GM21390 (cell line): ENCODE measurements around the gene OCIAD2.
A peak's percentile ranks its signal among the peaks of the same experiment; 100 is the strongest.
"Not testable (repeated sequence)": the region's sequence is repeated elsewhere in the genome, so short reads cannot be mapped to it uniquely, and the experiment has no call there.

Experiments used
- ATAC-seq: cut with Tn5 transposase; IDR thresholded peaks from one replicate; pipeline ENCODE4 v1.9.1; 2021; ENCODE audit not compliant: unreplicated experiment

Gene OCIAD2, protein sequence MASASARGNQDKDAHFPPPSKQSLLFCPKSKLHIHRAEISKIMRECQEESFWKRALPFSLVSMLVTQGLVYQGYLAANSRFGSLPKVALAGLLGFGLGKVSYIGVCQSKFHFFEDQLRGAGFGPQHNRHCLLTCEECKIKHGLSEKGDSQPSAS

GRCh38 chr4:48906206-48907173, at the start of gene OCIAD2:
Gene OCIAD2 (minus strand): TSS chr4:48906774. CDS start chr4:48904549, 2,225 bp downstream.
- ATAC-seq: peak; percentile 96

- ATAC-seq: no peak
Observed at GRCh38 chr4:48954314-48954713, 47.7 kb upstream of the OCIAD2 start.

DNA sequence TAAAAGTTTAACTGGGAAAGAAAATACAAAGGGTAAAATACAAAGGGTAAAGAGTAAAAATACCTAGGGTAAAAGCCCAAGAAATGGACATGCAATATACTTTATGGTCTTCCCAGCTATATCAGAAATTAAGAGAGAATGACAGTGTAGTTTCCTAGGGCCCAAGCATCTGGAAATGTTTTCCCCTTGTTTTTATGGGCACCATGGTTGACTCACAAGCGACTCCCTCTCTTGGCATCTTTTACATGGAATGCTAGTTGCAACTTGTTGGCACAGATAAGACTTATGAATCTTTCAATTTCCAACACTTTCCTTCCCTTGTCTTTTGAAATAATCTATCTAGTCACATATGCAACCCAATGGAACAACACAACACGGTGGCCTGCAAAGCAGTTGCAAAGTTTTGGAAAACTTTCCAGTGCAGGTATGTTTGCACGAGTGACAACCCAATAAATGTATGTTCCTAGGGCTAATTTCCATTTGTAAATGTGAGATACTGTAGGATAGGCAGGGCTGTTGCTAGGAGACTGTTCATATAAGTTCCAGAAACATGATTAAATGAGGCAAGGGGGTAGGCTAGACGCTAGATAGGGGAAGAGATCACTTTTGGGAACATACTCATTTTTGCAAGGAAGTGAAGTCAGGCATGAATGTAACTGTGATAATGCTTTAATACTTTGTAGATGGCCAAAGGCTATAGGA, 43.1 kb upstream of the OCIAD2 start:
- ATAC-seq: no peak

GRCh38 chr4:48949086-48949485, 42.5 kb upstream of the OCIAD2 start:
- ATAC-seq: no peak

GRCh38 chr4:48947731-48948130, 41.2 kb upstream of the OCIAD2 start:
- no peak for ATAC-seq

- no peak for ATAC-seq
Observed at GRCh38 chr4:48945981-48946380, 39.4 kb upstream of the OCIAD2 start.

DNA sequence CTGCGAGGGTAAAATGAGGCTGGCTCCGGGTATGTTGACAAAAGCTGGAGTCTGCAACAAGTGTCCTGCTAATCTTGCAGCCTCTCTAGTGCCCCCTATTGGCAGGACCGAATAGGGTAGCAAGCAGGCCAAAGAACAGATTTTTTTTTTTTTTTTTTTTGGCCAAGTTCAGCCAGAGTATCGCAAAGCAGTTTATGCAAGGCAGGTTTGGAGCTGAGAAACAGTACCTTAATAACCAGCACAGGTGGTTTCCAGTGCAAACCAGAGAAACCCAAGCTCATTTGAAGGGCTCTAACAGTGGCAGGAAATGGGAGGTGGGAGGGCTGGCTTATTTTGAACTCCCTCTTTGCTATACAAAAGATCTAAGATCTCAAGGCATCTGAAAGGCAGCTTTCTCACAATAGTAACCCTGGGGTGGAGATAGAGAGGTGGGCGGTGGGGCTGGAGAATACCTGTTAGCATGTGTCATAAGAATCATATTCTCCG, 38.2 kb upstream of the OCIAD2 start:
- no peak for ATAC-seq

- no peak for ATAC-seq
Observed at GRCh38 chr4:48944252-48944651, 37.7 kb upstream of the OCIAD2 start.

DNA sequence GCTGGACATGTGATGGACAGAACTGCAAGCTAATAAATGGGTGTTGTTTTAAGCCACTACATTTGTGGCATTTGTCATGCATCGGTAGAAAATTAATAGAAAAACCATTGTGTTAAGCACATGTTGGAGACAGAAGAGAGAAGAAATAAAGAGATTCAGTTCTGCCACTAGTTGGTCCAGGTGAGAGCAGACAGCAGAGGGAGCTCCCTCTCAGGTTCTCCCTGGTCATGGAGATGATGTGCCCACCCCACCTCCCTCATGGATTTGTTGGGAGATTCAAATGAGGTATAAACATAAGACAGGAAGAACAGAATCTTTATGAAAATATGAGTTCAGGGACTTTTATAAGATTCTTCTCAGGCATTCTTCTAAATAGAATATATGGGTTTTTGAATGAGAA, 36.8 kb upstream of the OCIAD2 start:
- ATAC-seq: no peak

DNA sequence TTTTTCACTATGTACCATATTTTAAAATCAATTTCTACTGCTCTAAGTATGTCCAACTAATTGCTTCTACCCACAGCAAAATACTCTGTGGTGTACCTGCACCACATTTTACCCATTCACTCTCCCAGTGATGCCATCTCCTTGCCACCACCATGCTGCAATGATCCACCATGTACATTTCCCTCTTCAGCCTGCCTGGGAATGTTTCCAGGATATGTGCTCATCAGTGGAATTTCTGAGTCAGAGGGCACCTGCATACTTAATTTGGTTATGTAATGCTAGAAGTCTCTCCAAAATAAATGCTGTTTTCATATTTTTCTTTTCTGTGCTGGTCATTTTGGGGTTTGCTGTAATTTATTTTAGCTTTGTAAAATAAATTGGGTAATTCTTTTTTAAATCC, 33.2 kb upstream of the OCIAD2 start:
- ATAC-seq: no peak

- ATAC-seq: no peak
Observed at GRCh38 chr4:48938831-48939230, 32.3 kb upstream of the OCIAD2 start.

DNA sequence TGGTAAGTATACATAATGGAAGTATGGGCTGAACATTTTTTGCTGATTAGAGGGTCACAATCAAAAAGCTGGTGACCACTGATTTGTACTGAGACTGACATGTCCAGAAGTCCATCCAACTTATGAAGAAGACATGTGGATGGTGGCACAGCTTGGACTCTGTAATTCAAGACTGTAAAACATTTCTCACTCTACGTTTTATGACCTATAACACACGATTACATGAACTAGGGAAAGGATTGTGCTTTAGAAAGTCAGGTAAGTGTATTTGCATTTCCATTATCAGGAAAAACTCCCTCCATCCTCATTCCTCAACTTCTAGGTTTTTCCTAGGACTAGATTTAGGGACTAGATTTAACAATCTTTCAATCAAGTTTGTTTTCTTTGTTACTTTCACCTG, 30.5 kb upstream of the OCIAD2 start:
- no peak for ATAC-seq

GRCh38 chr4:48931459-48931858, 24.9 kb upstream of the OCIAD2 start:
- no peak for ATAC-seq

GRCh38 chr4:48930654-48931053, 24.1 kb upstream of the OCIAD2 start:
- ATAC-seq: no peak

DNA sequence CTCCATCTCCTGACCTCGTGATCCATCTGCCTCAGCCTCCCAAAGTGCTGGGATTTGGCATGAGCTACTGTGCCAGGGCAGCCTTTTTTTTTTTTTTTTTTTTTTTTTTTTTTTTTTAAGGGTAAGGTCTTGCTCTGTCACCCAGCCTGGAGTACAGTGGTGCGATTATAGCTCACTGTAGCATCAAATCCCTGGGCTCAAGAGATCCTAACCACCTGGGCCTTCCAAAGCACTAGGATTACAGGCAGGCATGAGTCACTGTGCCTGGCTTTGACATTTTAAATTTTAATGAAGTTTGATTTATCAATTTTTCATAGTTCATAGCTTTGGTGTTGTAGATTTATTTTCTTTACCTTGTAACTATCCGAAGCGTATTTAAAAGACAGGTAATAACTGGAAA, 17.8 kb upstream of the OCIAD2 start:
- ATAC-seq: no peak

DNA sequence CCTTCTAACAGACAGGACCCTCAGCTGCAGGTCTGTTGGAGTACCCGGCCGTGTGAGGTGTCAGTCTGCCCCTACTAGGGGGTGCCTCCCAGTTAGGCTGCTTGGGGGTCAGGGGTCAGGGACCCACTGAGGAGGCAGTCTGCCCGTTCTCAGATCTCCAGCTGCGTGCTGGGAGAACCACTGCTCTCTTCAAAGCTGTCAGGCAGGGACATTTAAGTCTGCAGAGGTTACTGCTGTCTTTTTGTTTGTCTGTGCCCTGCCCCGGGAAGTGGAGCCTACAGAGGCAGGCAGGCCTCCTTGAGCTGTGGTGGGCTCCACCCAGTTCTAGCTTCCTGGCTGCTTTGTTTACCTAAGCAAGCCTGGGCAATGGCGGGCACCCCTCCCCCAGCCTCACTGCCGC, 16.5 kb upstream of the OCIAD2 start:
- ATAC-seq: not testable (repeated sequence)

GRCh38 chr4:48914311-48914710, 7.7 kb upstream of the OCIAD2 start:
- no peak for ATAC-seq

- ATAC-seq: no peak
Observed at GRCh38 chr4:48913346-48913745, 6.8 kb upstream of the OCIAD2 start.

DNA sequence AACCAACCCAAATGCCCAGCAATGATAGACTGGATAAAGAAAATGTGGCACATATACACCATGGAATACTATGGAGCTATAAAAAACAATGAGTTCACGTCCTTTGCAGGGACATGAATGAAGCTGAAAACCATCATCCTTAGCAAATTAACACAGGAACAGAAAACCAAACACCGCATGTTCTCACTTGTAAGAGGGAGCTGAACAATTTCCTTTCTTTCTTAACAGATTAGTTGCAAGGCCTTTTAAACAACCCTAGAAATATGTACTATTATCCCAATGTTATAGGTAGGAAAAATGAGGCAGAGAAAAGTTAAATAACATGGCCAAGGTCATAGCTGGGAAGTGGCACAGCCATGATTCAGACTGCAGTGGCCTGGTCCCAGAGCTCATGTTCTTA, 5.8 kb upstream of the OCIAD2 start:
- ATAC-seq: no peak

GRCh38 chr4:48910511-48910910, 3.9 kb upstream of the OCIAD2 start:
- ATAC-seq: no peak

GRCh38 chr4:48909697-48910096, 3.1 kb upstream of the OCIAD2 start:
- ATAC-seq: no peak

DNA sequence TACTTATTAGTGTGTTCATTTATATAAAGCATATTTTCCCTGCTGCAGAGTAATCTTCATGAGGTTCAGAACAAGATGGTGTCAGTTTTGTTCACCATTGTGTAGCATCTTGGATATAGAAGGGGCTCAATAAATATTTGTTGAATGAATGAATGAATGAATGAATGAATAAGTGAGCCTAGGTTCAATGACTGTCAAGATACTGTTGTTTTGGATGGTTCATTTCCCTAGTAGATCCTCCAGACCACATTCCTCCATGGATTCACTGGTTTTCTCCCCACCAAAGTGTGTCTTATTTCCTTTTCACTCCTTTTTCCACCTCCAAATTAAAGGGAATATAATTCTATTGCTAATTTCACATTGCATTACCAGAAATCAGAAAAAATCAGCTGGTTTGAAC, 2.1 kb upstream of the OCIAD2 start:
- ATAC-seq: no peak
